NCI-H526 (cell line): Measurements from ENCODE around the gene BRINP1.

Source experiments
- DNase-seq, 2 experiments: peaks; one replicate each; lab custom pipeline; 2025; lab: John Stamatoyannopoulos, UW

The BRINP1 gene

GRCh38 chr9:119197893-119198607 lies 171.2 kb downstream of the BRINP1 start:
- no peak for DNase-seq

GRCh38 chr9:119195521-119195920 lies 173.7 kb downstream of the BRINP1 start:
- DNase-seq: no peak

- DNase-seq: no peak
Measured at GRCh38 chr9:119185298-119185697, 183.9 kb downstream of the BRINP1 start.

- no peak for DNase-seq
Measured at GRCh38 chr9:119184265-119184936, 184.8 kb downstream of the BRINP1 start.

- no peak for DNase-seq
Measured at GRCh38 chr9:119181561-119181960, 187.7 kb downstream of the BRINP1 start.

- no peak for DNase-seq
Measured at GRCh38 chr9:119180897-119181296, 188.3 kb downstream of the BRINP1 start.

GRCh38 chr9:119179701-119180100 lies 189.5 kb downstream of the BRINP1 start:
- no peak for DNase-seq

- DNase-seq: no peak
Measured at GRCh38 chr9:119177196-119177595, 192.0 kb downstream of the BRINP1 start.

GRCh38 chr9:119175581-119175980 lies 193.7 kb downstream of the BRINP1 start:
- no peak for DNase-seq

- DNase-seq: peak in 1 of 2 experiments; percentile 0
Measured at GRCh38 chr9:119169222-119169621, 200.0 kb downstream of the BRINP1 start.

- DNase-seq: no peak
Measured at GRCh38 chr9:119167876-119168275, 201.4 kb downstream of the BRINP1 start.

GRCh38 chr9:119167267-119167666 lies 202.0 kb downstream of the BRINP1 start:
- DNase-seq: no peak

- no peak for DNase-seq
Measured at GRCh38 chr9:119166096-119166495, 203.1 kb downstream of the BRINP1 start.

- no peak for DNase-seq
Measured at GRCh38 chr9:119165131-119165530, 204.1 kb downstream of the BRINP1 start.

- DNase-seq: no peak
Measured at GRCh38 chr9:119164716-119165115, 204.5 kb downstream of the BRINP1 start.

- no peak for DNase-seq
Measured at GRCh38 chr9:119160551-119160950, 208.7 kb downstream of the BRINP1 start.

GRCh38 chr9:119159386-119159785 lies 209.8 kb downstream of the BRINP1 start:
- no peak for DNase-seq

GRCh38 chr9:119157196-119157595 lies 212.0 kb downstream of the BRINP1 start:
- no peak for DNase-seq

GRCh38 chr9:119156354-119156753 lies 212.9 kb downstream of the BRINP1 start:
- DNase-seq: no peak

- DNase-seq: no peak
Measured at GRCh38 chr9:119154527-119154926, 214.7 kb downstream of the BRINP1 start.

- no peak for DNase-seq
Measured at GRCh38 chr9:119153402-119153801, 215.8 kb downstream of the BRINP1 start.

GRCh38 chr9:119148855-119149254 lies 220.4 kb downstream of the BRINP1 start:
- DNase-seq: no peak

GRCh38 chr9:119137479-119137878 lies 231.8 kb downstream of the BRINP1 start:
- no peak for DNase-seq

GRCh38 chr9:119126040-119126439 lies 243.2 kb downstream of the BRINP1 start:
- no peak for DNase-seq
